OCI-LY3 (cell line): ENCODE data around the gene S1PR5.
"Not testable (repeated sequence)": the region's sequence is repeated elsewhere in the genome, so short reads cannot be mapped to it uniquely, and the experiment has no call there.

Experiments used
- CTCF ChIP-seq: fragments of 200-600, 300-600 bp; sonication (generic); IDR thresholded peaks from 2 replicates; pipeline ENCODE4 v1.5.1; 2014; ENCODE audit warnings: antibody characterized with exemption, low read length, low read depth
- EZH2phosphoT487 ChIP-seq: fragments of 200-600 bp; shearing (Covaris generic); IDR thresholded peaks from 2 replicates; pipeline ENCODE4 v1.6.1; 2018; ENCODE audit warnings: antibody characterized with exemption, mixed run types, low read depth

- not testable (repeated sequence) for TF ChIP-seq CTCF, EZH2phosphoT487
Observed at GRCh38 chr19:10539016-10539415, 21.8 kb upstream of the S1PR5 start.
